HCT116 (cell line): ENCODE results near the gene PGR. TPM values are rescaled to one million over a fixed set of nuclear protein-coding genes. Genes with fewer than 3 reads are reported as not detected.

Experiments
- ATAC-seq: fragments of 200-7000 bp; cut with Tn5 transposase; 2 replicates; pipeline ENCODE4 v1.9.1; 2020; ENCODE audit warnings: mild to moderate bottlenecking, moderate library complexity
- BruUV-seq: library from RNA; stranded (reverse); fragments of 400-500 nt; replicated peaks from 2 replicates; lab custom pipeline; 2021; lab: Mats Ljungman, UMichigan
- CTCF ChIA-PET: fragments of 300-600 bp; sonication (Branson Sonifier 250); formaldehyde crosslinking; loops from one replicate; lab custom pipeline; 2021; ENCODE audit warnings: antibody characterized with exemption; lab: Charles Lee
- POLR2A ChIA-PET: fragments of 300-600, 350-600 bp; sonication (Branson Sonifier 250); formaldehyde crosslinking; loops from one replicate; lab custom pipeline; 2021; ENCODE audit warnings: antibody characterized with exemption; lab: Charles Lee
- RAD21 ChIA-PET, 2 experiments: fragments of 300-600 bp; sonication (Branson Sonifier 250); formaldehyde crosslinking; loops; one replicate each; lab custom pipeline; 2023; ENCODE audit warnings: low total read pairs in 2 of 2; ENCODE audit not compliant: uncharacterized antibody in 2 of 2, unreplicated experiment in 2 of 2, low non-redundant PET in 1 of 2; lab: Charles Lee
- DNase-seq: peaks from one replicate; pipeline ENCODE4 v3.0.0-alpha.2; 2010; ENCODE audit warnings: low read depth, low spot score
- H2AFZ ChIP-seq: fragments of 200-600 bp; shearing (Covaris generic), sonication (generic); 2 replicates; pipeline ENCODE4 v1.6.1; 2017; ENCODE audit warnings: low read depth, mixed run types, mixed read lengths, antibody characterized with exemption, low read length; ENCODE audit not compliant: poor library complexity, severe bottlenecking
- H3K27ac ChIP-seq: 2 replicates; pipeline ENCODE4 v1.5.1; 2012; ENCODE audit warnings: low read depth, low read length
- H3K27me3 ChIP-seq: fragments of 200-600 bp; sonication (generic); 2 replicates; pipeline ENCODE4 v1.6.1; 2016; ENCODE audit warnings: mixed run types, low read length, mixed read lengths; ENCODE audit not compliant: insufficient read depth
- H3K36me3 ChIP-seq, 2 experiments: fragments of 200-500 bp in 1 of 2; fragments of 200-600 bp in 1 of 2; sonication (Bioruptor generic) in 1 of 2; sonication (generic) in 1 of 2; 2 replicates each; pipeline versions ENCODE4 v1.5.1 to v1.6.1; 2014 to 2016; ENCODE audit warnings: low read length in 2 of 2, inconsistent platforms in 1 of 2, mixed read lengths in 1 of 2, mixed run types in 1 of 2; ENCODE audit not compliant: insufficient read depth in 2 of 2, control insufficient read depth in 1 of 2
- H3K4me1 ChIP-seq, 2 experiments: fragments of 200-600 bp in 1 of 2; sonication (generic) in 1 of 2; 2 replicates each; pipeline versions ENCODE4 v1.5.1 to v1.6.1; 2012 to 2017; ENCODE audit warnings: low read length in 2 of 2, inconsistent platforms in 1 of 2, mild to moderate bottlenecking in 1 of 2, mixed read lengths in 1 of 2, mixed run types in 1 of 2, moderate library complexity in 1 of 2; ENCODE audit not compliant: insufficient read depth in 2 of 2, control insufficient read depth in 1 of 2
- H3K4me2 ChIP-seq: fragments of 200-600 bp; sonication (generic); 2 replicates; pipeline ENCODE4 v1.6.1; 2017; ENCODE audit warnings: mixed run types, low read length, mixed read lengths
- H3K4me3 ChIP-seq, 2 experiments: fragments of 200-600 bp in 1 of 2; sonication (generic) in 1 of 2; replicated peaks in 1 of 2; 2 replicates each; pipeline ENCODE4 v1.5.1; 2011 to 2016; ENCODE audit warnings: low read length in 2 of 2, control low read depth in 1 of 2, low read depth in 1 of 2, mild to moderate bottlenecking in 1 of 2, mixed read lengths in 1 of 2, mixed run types in 1 of 2
- H3K79me2 ChIP-seq: fragments of 200-600 bp; sonication (generic); 2 replicates; pipeline ENCODE4 v1.6.1; 2017; ENCODE audit warnings: mild to moderate bottlenecking, mixed run types, low read length, moderate library complexity, mixed read lengths; ENCODE audit not compliant: insufficient read depth
- H3K9ac ChIP-seq: fragments of 200-600 bp; sonication (generic); 2 replicates; pipeline ENCODE4 v1.6.1; 2016; ENCODE audit warnings: low read length, mixed read lengths
- H3K9me2 ChIP-seq: fragments of 200-600 bp; sonication (generic), shearing (Covaris generic); 2 replicates; pipeline ENCODE4 v1.6.1; 2017; ENCODE audit warnings: mixed run types, mild to moderate bottlenecking, moderate library complexity; ENCODE audit not compliant: insufficient read depth
- H3K9me3 ChIP-seq, 2 experiments: fragments of 200-500 bp in 1 of 2; fragments of 200-600 bp in 1 of 2; sonication (Bioruptor generic) in 1 of 2; sonication (generic) in 1 of 2; 2 replicates each; pipeline ENCODE4 v1.6.1; 2014 to 2017; ENCODE audit warnings: low read length in 2 of 2, mixed read lengths in 2 of 2, inconsistent platforms in 1 of 2, low read depth in 1 of 2, mild to moderate bottlenecking in 1 of 2, mixed run types in 1 of 2, moderate library complexity in 1 of 2; ENCODE audit not compliant: control insufficient read depth in 1 of 2, insufficient read depth in 1 of 2
- H4K20me1 ChIP-seq: fragments of 200-600 bp; sonication (generic), shearing (Covaris generic); 2 replicates; pipeline ENCODE4 v1.6.1; 2017; ENCODE audit warnings: mixed run types, mild to moderate bottlenecking, moderate library complexity; ENCODE audit not compliant: insufficient read depth
- EGR1 ChIP-seq: IDR thresholded peaks from 2 replicates; pipeline ENCODE4 v1.6.1; 2012; ENCODE audit warnings: low read depth
- POLR2AphosphoS5 ChIP-seq: IDR thresholded peaks from 2 replicates; pipeline ENCODE4 v1.6.1; 2011; ENCODE audit warnings: mild to moderate bottlenecking, low read depth, low read length, moderate library complexity
- RAD21 ChIP-seq: IDR thresholded peaks from 2 replicates; pipeline ENCODE4 v1.6.1; 2012; ENCODE audit warnings: low read depth, mild to moderate bottlenecking
- SP1 ChIP-seq: IDR thresholded peaks from 2 replicates; pipeline ENCODE4 v1.6.1; 2012; ENCODE audit warnings: low read depth
- TCF7L2 ChIP-seq: IDR thresholded peaks from 2 replicates; pipeline ENCODE4 v1.7.0; 2011; ENCODE audit warnings: borderline replicate concordance, inconsistent platforms; ENCODE audit not compliant: insufficient read depth, insufficient read length; ENCODE audit errors: extremely low read depth
- YY1 ChIP-seq: IDR thresholded peaks from 2 replicates; pipeline ENCODE4 v1.6.1; 2011; ENCODE audit warnings: low read length, low read depth, moderate library complexity, mild to moderate bottlenecking; ENCODE audit not compliant: insufficient replicate concordance; ENCODE audit errors: extremely low read depth
- intact Hi-C: fragments of 100-400 bp; cut with micrococcal nuclease; formaldehyde crosslinking; loops from 2 replicates; pipeline ENCODE4 v1.10.0; 2022
- total RNA-seq: library from RNA; stranded (reverse); gene quantifications from one replicate; pipeline ENCODE4 v1.2.1, GENCODE V29; 2021; ENCODE audit not compliant: unreplicated experiment
- TF ChIP-seq, protein P1 (sequence below), 3 experiments: fragments of 200-600 bp in 1 of 3; sonication (generic) in 1 of 3; IDR thresholded peaks in 2 of 3; conservative IDR thresholded peaks in 1 of 3; 2 replicates each; pipeline ENCODE4 v1.5.1; 2012 to 2017; ENCODE audit warnings: low read depth in 2 of 3, low read length in 2 of 3, antibody characterized with exemption in 1 of 3, borderline replicate concordance in 1 of 3, control low read depth in 1 of 3, mild to moderate bottlenecking in 1 of 3, mixed read lengths in 1 of 3, mixed run types in 1 of 3, moderate library complexity in 1 of 3; ENCODE audit not compliant: insufficient read depth in 1 of 3
- TF ChIP-seq, protein P2 (sequence below): IDR thresholded peaks from 2 replicates; pipeline ENCODE4 v1.6.1; 2012
- TF ChIP-seq, protein P3 (sequence below): IDR thresholded peaks from 2 replicates; pipeline ENCODE4 v1.6.1; 2011; ENCODE audit warnings: mild to moderate bottlenecking, low read length, moderate library complexity; ENCODE audit not compliant: insufficient replicate concordance; ENCODE audit errors: extremely low read depth

The PGR gene
- total RNA-seq, 1 experiment from 2014 or later = not detected

- TF ChIP-seq, protein P1, sequence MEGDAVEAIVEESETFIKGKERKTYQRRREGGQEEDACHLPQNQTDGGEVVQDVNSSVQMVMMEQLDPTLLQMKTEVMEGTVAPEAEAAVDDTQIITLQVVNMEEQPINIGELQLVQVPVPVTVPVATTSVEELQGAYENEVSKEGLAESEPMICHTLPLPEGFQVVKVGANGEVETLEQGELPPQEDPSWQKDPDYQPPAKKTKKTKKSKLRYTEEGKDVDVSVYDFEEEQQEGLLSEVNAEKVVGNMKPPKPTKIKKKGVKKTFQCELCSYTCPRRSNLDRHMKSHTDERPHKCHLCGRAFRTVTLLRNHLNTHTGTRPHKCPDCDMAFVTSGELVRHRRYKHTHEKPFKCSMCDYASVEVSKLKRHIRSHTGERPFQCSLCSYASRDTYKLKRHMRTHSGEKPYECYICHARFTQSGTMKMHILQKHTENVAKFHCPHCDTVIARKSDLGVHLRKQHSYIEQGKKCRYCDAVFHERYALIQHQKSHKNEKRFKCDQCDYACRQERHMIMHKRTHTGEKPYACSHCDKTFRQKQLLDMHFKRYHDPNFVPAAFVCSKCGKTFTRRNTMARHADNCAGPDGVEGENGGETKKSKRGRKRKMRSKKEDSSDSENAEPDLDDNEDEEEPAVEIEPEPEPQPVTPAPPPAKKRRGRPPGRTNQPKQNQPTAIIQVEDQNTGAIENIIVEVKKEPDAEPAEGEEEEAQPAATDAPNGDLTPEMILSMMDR (IDR thresholded peaks at IDR 0.05 in 2 of 3, conservative IDR thresholded peaks at IDR 0.05 in 1 of 3; ENCODE audit: borderline replicate concordance in 1 of 3, insufficient read depth in 1 of 3, low read depth in 2 of 3, low read length in 2 of 3) = no peak
These were observed 29.0 kb downstream of the PGR start for GRCh38 chr11:101100601-101101000.

DNA sequence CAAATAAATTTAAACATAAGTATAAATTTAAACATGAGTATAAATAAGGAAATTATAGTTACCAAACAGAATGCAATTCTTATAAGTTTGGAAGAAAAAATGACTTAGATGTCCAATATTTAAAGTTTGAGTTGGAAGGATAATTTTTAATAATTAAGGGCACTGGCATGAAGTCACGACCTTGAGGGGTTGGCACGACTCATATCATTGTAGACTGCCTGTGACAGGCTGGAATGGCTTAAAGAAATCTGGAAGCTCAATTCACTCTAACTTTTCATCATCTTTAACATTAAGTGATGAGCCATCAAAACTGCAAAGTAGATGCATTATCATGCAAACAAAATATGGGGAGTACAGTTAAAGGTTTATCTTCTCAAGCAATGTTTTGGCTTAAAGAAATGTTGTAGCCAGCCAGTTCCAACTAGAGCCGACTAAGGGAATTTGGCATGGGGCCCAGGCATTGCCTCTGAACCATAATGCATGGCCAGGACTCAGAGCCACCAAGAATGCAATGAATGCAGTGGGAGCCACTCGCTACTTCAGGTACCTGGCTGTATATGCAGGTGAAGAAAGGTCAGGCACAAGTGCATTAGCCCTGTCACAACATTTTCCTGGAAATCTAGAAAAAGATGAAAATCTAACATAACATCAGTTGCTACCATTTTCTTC is 33.4 kb downstream of the PGR start:
- CTCF ChIA-PET = no interaction called here
- POLR2A ChIA-PET = no interaction called here
- Histone ChIP-seq H3K27ac (no peak overlapping the region), H3K9ac (no peak overlapping the region), H3K9me3 (no peaks in the 10 kb centered on the region), H3K9me2 (no peaks in the 10 kb centered on the region), H3K4me1 (no peaks in the 10 kb centered on the region), H3K4me3 (no peak overlapping the region), H3K27me3 (no peaks in the 10 kb centered on the region), H3K79me2 (no peaks in the 10 kb centered on the region), H2AFZ (no peak overlapping the region), H3K4me2 (no peak overlapping the region), H3K36me3 (no peaks in the 10 kb centered on the region), H4K20me1 (no peaks in the 10 kb centered on the region)
- intact Hi-C loops = no loop called here
- no TSS peak for BruUV-seq
- DNase-seq (no peak), ATAC-seq (no peak)
- RAD21 ChIA-PET = no interaction called here
- TF ChIP-seq, protein P2, sequence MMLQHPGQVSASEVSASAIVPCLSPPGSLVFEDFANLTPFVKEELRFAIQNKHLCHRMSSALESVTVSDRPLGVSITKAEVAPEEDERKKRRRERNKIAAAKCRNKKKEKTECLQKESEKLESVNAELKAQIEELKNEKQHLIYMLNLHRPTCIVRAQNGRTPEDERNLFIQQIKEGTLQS = no peak
- TF ChIP-seq YY1 = no peak
- TF ChIP-seq POLR2AphosphoS5 = no peak
- TF ChIP-seq TCF7L2 = no peak
- TF ChIP-seq SP1 = no peak
- TF ChIP-seq, protein P3, sequence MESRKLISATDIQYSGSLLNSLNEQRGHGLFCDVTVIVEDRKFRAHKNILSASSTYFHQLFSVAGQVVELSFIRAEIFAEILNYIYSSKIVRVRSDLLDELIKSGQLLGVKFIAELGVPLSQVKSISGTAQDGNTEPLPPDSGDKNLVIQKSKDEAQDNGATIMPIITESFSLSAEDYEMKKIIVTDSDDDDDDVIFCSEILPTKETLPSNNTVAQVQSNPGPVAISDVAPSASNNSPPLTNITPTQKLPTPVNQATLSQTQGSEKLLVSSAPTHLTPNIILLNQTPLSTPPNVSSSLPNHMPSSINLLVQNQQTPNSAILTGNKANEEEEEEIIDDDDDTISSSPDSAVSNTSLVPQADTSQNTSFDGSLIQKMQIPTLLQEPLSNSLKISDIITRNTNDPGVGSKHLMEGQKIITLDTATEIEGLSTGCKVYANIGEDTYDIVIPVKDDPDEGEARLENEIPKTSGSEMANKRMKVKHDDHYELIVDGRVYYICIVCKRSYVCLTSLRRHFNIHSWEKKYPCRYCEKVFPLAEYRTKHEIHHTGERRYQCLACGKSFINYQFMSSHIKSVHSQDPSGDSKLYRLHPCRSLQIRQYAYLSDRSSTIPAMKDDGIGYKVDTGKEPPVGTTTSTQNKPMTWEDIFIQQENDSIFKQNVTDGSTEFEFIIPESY = no peak
- TF ChIP-seq RAD21 = no peak
- TF ChIP-seq EGR1 = no peak

More at GRCh38 chr11:101100601-101101000, 29.0 kb downstream of the PGR start:
- Histone ChIP-seq H2AFZ (no peak overlapping the region), H3K27ac (no peak overlapping the region), H3K9ac (no peak overlapping the region), H3K4me2 (no peak overlapping the region), H4K20me1 (no peaks in the 10 kb centered on the region), H3K4me1 (no peaks in the 10 kb centered on the region), H3K36me3 (no peaks in the 10 kb centered on the region), H3K4me3 (no peak overlapping the region), H3K9me2 (no peaks in the 10 kb centered on the region), H3K27me3 (no peaks in the 10 kb centered on the region), H3K9me3 (no peaks in the 10 kb centered on the region), H3K79me2 (no peaks in the 10 kb centered on the region)
- ATAC-seq (no peak), DNase-seq (no peak)
- ChIA-PET POLR2A (no interaction called here), RAD21 (no interaction called here), CTCF (no interaction called here)
- BruUV-seq = no TSS peak
- intact Hi-C loops = no loop called here
